Stimulated activated CD8-positive, alpha-beta memory T cell treated with anti-CD3 and anti-CD28 coated beads, Interleukin-15, amount 100 ng/mL, for 4 hours (primary cell): ENCODE measurements around the gene KLHL3.
A peak's percentile ranks its signal among the peaks of the same experiment; 100 is the strongest.
"Not testable (repeated sequence)": the region's sequence is repeated elsewhere in the genome, so short reads cannot be mapped to it uniquely, and the experiment has no call there.

Source experiments
- DNase-seq, 2 donors: peaks; one replicate each; pipeline ENCODE4 v3.0.0-alpha.2; 2020; ENCODE audit warnings: low read depth in 2 of 2

KLHL3 gene

GRCh38 chr5:137668637-137669036, 67.3 kb downstream of the KLHL3 start:
- DNase-seq, result no peak

- DNase-seq, result no peak
Measured at GRCh38 chr5:137667341-137667740, 68.5 kb downstream of the KLHL3 start.

- DNase-seq, result no peak
Measured at GRCh38 chr5:137666901-137667300, 69.0 kb downstream of the KLHL3 start.

GRCh38 chr5:137666461-137666850, 69.4 kb downstream of the KLHL3 start:
- DNase-seq, result no peak

DNA sequence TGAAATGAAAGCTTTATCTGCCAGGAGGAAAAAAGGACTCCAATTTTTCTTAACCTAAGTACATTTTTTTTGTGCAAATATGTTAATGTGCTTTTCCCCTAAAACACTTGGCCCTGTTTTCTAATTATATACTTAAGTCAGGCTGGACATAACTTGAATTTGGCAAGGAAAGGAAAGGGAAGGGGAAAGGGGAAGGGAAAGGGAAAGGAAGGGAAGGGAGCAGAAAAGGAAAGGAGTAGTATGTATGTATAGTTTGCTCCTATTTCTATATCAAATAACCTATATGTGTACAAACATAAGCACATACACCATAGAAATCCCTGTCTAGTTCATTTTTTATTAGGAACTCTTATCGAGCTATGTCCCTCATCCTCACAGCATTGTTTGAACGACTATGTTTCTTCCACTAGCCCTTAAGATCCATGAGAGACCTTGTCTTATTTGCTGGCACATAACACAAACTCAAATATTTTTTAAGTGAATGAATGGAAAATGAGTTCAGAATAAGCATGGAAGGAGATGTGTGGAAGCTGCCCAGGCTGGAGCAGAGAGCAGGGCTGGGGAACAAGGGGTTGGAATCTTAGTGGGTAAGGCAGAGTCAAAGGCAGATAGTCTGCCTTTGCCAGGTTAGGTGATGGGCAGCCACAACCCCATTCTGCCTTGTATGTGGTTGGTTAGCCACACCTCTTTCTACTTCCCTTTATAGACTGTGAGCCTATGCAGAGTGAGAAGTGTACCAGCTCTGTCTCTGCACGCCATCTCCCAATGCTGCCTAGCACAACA, 70.0 kb downstream of the KLHL3 start:
- peak in 1 of 2 donors; percentile 3 for DNase-seq

DNA sequence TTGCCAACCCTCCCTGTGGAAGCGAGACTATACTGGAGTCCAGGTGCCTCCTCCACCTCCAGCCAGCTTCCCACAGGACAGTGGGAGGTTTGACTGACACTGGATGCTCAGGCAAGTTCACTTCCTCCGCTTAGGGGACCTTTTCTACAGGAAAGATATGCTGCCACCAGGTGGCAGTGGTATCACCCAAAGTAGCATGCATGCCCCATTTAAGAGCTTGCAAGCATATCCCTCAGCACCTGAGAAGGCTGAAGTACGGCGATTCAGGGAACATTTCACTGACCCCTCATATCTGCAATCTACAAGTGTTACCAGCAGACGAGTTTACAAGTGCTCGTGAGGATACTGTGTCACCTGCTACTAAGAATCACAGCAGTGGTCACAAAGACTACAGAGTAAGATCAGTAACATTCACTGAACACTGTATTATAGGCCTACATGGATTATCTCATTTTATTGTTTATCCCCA, 75.5 kb downstream of the KLHL3 start:
- DNase-seq, result peak; percentile 25 to 48

DNA sequence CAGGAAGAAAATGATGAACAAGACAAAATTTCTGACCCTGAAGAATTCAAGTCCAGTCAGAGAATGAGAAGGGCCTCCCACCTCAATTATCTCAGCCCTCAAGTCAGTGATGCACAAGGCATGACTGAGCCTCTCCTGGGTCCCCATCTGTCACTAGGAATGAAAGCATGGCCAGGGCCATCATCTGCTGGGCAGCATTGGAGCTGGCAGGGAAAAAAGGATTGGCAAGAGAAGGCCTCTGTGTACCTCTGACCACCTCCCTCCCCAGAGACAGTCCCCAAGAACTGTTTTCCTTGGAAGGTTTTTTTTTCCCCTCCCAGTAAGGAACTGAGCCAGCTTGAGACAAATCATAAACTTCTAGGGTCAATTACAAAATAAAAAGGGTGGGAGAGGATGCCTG, 76.7 kb downstream of the KLHL3 start:
- DNase-seq, result no peak

- DNase-seq, result no peak
Measured at GRCh38 chr5:137658324-137658723, 77.6 kb downstream of the KLHL3 start.

- no peak for DNase-seq
Measured at GRCh38 chr5:137657073-137657472, 78.8 kb downstream of the KLHL3 start.

GRCh38 chr5:137656558-137656957, 79.3 kb downstream of the KLHL3 start:
- DNase-seq, result no peak

GRCh38 chr5:137651022-137651421, 84.9 kb downstream of the KLHL3 start:
- DNase-seq, result no peak

DNA sequence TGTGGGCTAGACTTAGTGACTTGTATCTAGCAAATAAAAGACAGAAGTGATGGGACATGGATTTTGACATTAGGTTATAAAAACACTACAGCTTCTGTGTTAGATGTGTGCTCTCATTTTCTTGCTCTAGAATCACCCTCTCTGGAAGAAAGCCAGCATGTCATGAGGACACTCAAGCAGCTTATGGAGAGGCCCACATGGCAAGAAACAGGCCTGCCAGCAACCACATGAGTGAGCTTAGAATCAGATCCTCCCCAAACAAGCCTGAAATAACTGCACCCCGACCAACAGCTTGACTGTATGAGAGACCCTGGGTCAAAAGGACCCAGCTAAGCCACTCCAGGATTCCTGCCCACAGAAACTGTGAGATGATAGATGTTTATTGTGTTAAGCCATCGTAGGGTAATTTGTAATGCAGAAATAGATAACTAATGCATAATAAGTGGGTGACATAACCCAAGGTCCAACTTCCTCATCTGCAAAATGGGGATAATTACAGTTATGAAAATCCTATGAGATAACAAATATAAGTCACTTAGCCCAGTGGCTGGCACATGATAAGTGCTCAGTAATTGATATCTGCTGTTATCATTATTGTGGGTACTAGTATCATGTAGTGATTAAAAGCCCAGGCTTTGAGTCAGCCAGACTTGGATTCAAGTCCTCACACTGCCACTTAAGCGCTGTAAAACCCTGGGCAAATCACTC, 86.5 kb downstream of the KLHL3 start:
- DNase-seq, result no peak

DNA sequence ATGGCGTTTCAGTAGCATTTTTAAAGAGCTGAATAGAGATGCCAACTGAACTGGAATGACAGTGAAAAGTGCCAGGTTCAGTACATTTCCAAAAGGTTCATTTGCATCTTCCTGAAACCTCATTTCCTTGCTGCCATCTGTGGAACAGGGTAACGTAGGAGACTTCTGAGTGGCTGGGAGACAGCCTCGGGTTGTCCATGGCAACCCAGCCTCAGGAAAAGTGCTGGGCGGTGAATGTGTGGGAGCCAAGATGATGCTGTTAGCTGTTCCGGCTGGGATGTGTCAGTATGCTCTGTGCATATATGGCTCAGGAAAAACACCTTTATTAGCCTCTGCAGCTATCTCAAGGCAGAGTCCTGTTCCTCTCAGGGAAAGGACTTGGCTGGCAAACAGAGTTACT, 87.5 kb downstream of the KLHL3 start:
- DNase-seq, result no peak

GRCh38 chr5:137647401-137647800, 88.5 kb downstream of the KLHL3 start:
- DNase-seq, result no peak

DNA sequence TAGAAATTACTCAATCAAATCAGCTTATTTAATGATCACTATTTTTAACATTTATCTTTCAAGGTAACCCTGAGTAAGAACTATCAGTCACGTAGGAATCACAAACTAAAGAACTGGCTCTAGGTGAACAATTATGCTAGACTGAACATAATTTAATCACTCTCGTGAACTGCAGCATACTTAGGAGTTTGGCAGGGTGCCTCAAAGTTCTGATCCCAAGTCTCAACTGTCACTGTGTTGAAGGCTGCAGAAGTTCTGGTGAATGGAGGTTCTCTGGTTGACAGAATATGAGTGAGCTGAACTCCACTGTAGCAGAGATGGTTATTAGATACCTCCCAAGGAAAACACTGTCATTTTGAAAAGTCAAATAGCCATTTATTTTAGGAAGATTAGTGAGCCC, 89.1 kb downstream of the KLHL3 start:
- DNase-seq, result no peak

GRCh38 chr5:137643081-137643480, 92.8 kb downstream of the KLHL3 start:
- not testable (repeated sequence) for DNase-seq

DNA sequence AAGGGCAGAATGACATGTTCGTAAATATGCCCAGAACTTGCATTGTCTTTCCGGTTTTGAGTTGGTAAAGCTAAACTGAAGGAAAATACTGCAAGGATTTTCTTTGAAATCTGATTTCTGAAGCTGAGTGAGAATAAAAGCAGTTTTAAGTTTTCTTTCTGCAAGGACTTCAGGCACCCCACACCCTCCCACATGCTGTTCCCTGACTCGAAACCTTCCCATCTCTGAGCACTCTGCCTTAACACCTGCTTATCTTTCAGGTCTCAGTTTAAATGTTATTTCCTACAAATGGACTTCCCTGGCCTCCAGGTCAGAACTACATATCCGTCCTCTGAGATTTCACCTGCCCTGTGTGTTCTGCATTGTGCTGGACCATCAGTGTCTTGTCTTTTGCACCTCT, 93.8 kb downstream of the KLHL3 start:
- no peak for DNase-seq

DNA sequence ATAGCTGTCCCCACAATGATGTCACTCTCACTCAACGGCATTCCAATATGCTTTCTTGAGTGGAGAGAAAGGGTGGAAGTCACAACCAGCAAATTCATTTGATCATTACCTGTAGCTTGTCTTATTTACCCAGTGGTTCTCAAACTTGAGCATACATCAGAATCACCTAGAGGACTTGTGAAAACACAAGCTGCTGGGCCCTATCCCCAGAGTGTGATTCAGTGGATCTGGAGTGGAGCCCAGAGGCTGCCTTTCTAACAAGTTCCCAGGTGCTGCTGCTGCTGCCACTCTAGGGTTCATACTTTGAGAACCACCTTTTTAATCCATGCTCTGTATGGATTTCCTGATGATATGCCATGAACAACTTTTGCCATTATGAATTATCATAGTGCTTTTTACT, 94.7 kb downstream of the KLHL3 start:
- DNase-seq, result no peak

GRCh38 chr5:137639645-137640044, 96.2 kb downstream of the KLHL3 start:
- DNase-seq, result no peak

DNA sequence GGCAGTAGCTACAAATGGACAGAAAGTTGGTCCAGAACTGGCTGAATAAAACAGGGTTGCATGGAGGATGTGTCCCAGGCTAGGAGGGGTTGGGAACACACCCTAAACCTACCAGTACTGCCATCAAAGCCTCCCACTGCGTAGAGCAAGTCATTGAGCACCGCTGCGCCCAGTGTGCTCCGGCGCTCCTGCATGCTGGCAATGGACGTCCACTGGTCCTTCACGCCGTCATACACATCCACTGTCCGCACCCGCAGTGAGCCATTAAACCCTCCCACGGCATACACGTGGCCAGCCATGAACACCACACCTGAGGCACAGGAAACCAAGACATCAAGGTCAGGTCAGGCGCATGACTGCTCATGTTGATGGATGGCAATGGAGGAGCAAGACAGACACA, 97.0 kb downstream of the KLHL3 start:
- DNase-seq, result no peak

GRCh38 chr5:137636830-137637714, 98.8 kb downstream of the KLHL3 start:
- DNase-seq, result no peak

DNA sequence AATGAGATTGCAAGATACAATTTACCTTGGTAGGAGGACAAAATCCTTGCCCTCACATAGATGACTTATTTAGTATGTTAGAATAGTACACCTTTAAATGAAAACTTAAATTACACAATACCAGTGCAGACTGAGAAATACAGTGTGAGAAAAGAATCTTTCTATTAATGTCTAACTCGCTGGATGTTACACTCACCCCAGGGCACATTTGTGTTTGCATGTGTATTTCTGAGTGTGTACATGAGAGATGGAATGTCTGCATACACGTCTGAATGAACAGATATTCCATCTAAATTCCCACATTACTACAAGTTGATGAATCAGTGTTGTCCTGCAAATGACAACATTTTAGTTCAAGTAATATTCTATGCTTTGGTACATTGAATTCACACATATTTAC, 99.8 kb downstream of the KLHL3 start:
- no peak for DNase-seq
